NCI-H460 (cell line): ENCODE data around the gene TARBP2. TPM values are rescaled to one million over a fixed set of nuclear protein-coding genes. Genes with fewer than 3 reads are reported as not detected.

ENCODE experiments used
- DNase-seq: peaks from one replicate; pipeline ENCODE4 v3.0.0-alpha.2; 2016; ENCODE audit warnings: low read depth; ENCODE audit errors: extremely low read depth
- total RNA-seq: library from RNA; depleted of rRNA; stranded (reverse); fragments of >200 nt; shearing (Covaris generic); gene quantifications from 2 replicates; pipeline ENCODE4 v1.2.3, GENCODE V29; 2014

Gene TARBP2
- total RNA-seq, 1 experiment from 2014 or later = 33.9 TPM

- no peak for DNase-seq
Observed at GRCh38 chr12:53493610-53494391, 7.3 kb upstream of the TARBP2 start.

GRCh38 chr12:53495903-53496751 lies 5.0 kb upstream of the TARBP2 start:
- no peak for DNase-seq

- no peak for DNase-seq
Observed at GRCh38 chr12:53496752-53497032, 4.4 kb upstream of the TARBP2 start.

GRCh38 chr12:53497461-53497860 lies 3.6 kb upstream of the TARBP2 start:
- no peak for DNase-seq

GRCh38 chr12:53498235-53498630 lies 2.9 kb upstream of the TARBP2 start:
- no peak for DNase-seq

GRCh38 chr12:53499266-53500141 lies 1.6 kb upstream of the TARBP2 start, which contains the start of gene MAP3K12:
Gene MAP3K12, minus strand, starts transcription at chr12:53499458. Its CDS starts 12,067 bp downstream, at chr12:53487391.
- DNase-seq = no peak

- DNase-seq = no peak
Observed at GRCh38 chr12:53500142-53500775, 824 bp upstream of the TARBP2 start.

GRCh38 chr12:53501615-53502181 lies 615 bp downstream of the TARBP2 start:
- DNase-seq = no peak

GRCh38 chr12:53502331-53502730 lies 1.2 kb downstream of the TARBP2 start:
- DNase-seq = no peak

GRCh38 chr12:53502983-53503728 lies 2.1 kb downstream of the TARBP2 start:
- no peak for DNase-seq

- DNase-seq = no peak
Observed at GRCh38 chr12:53504004-53504920, 3.2 kb downstream of the TARBP2 start.

GRCh38 chr12:53505086-53505485 lies 4.0 kb downstream of the TARBP2 start:
- no peak for DNase-seq

GRCh38 chr12:53505555-53506449 lies 4.7 kb downstream of the TARBP2 start:
- no peak for DNase-seq

GRCh38 chr12:53506450-53506785 lies 5.3 kb downstream of the TARBP2 start:
- DNase-seq = no peak

- no peak for DNase-seq
Observed at GRCh38 chr12:53506881-53507602, 6.0 kb downstream of the TARBP2 start, which contains the start of gene NPFF. Gene NPFF, minus strand, starts transcription at chr12:53507484. Its CDS starts 10 bp downstream, at chr12:53507474.

- DNase-seq = no peak
Observed at GRCh38 chr12:53507603-53507885, 6.5 kb downstream of the TARBP2 start.
